Measurements from ENCODE around the gene DSE. TPM values are rescaled to one million over a fixed set of nuclear protein-coding genes. Genes with fewer than 3 reads are reported as not detected.

Gene DSE
- 34.8 and 46.4 TPM in 2 replicates for total RNA-seq

GRCh38 chr6:116370760-116371119, at the start of gene DSE:
DSE (plus strand) TSS chr6:116370947; CDS start chr6:116399251, 28,304 bp downstream.

GRCh38 chr6:116461331-116461931, 90.7 kb downstream of the DSE start, which contains the start of gene CALHM6:
CALHM6 (plus strand) TSS chr6:116461375; CDS start chr6:116461930, 555 bp downstream.

Other genes with a start within 250 kb of the DSE start
- not detected in 2 replicates for gene COL10A1, start 244.8 kb upstream of the DSE start, total RNA-seq
- gene TSPYL4, start 116.9 kb upstream of the DSE start, total RNA-seq = 8.1 and 11.6 TPM in 2 replicates
- 58.8 and 91.5 TPM in 2 replicates for gene TSPYL1, start 91.0 kb upstream of the DSE start, total RNA-seq
- 1.9 TPM in 1 of 2 replicates, not detected in the other for gene CALHM6, start 90.4 kb downstream of the DSE start, total RNA-seq
- 9.1 and 11.4 TPM in 2 replicates for gene CALHM5, start 140.7 kb downstream of the DSE start, total RNA-seq
- gene TRAPPC3L, start 174.7 kb downstream of the DSE start, total RNA-seq = under 0.01 TPM in 1 of 2 replicates, not detected in the other
- gene CALHM4, start 182.8 kb downstream of the DSE start, total RNA-seq = under 0.01 and 0.46 TPM in 2 replicates
- gene RWDD1, start 200.6 kb downstream of the DSE start, total RNA-seq = 23.7 and 33.6 TPM in 2 replicates
- under 0.01 TPM in 1 of 2 replicates, not detected in the other for gene RSPH4A, start 245.5 kb downstream of the DSE start, total RNA-seq